Right cardiac atrium (tissue), 5 donors: ENCODE measurements around the gene DNM1L. TPM values are rescaled to one million over a fixed set of nuclear protein-coding genes. Genes with fewer than 3 reads are reported as not detected.

Source experiments
- ATAC-seq, 2 donors: fragments of 200-7000 bp; cut with Tn5 transposase; one replicate each; pipeline versions ENCODE4 v1.8.0 to v1.9.1; 2020; ENCODE audit warnings: moderate library complexity in 2 of 2, mild to moderate bottlenecking in 1 of 2
- DNase-seq, 3 donors: peaks; one replicate each; pipeline ENCODE4 v3.0.0-alpha.2; 2020
- H3K27ac ChIP-seq: one replicate; pipeline ENCODE4 v1.5.1; 2013; ENCODE audit warnings: mild to moderate bottlenecking, low read length, control low read depth, moderate library complexity
- H3K27me3 ChIP-seq: one replicate; pipeline ENCODE4 v1.6.1; 2013; ENCODE audit not compliant: control insufficient read depth, insufficient read depth
- H3K4me1 ChIP-seq: one replicate; pipeline ENCODE4 v1.6.1; 2013; ENCODE audit warnings: low read length; ENCODE audit not compliant: control insufficient read depth, insufficient read depth
- H3K4me3 ChIP-seq: one replicate; pipeline ENCODE4 v1.5.1; 2013; ENCODE audit warnings: low read length, control low read depth
- H3K9me3 ChIP-seq: one replicate; pipeline ENCODE4 v1.6.1; 2013; ENCODE audit warnings: low read length; ENCODE audit not compliant: control insufficient read depth
- WGBS: extraction: QIAGEN DNeasy Blood & Tissue Kit; methylation state at CpG from one replicate; pipeline ENCODE4 v1.1.7; 2013; 5-methylcytosine and 5-hydroxymethylcytosine counted together
- intact Hi-C, 4 donors: fragments of 100-400 bp; cut with DNase I; formaldehyde crosslinking; loops; one replicate each; pipeline versions ENCODE4 v1.11.0 to v1.14.0; 2022 to 2023
- polyA plus RNA-seq: library from polyadenylated mRNA; stranded (reverse); fragments of 200-250 nt; gene quantifications from one replicate; pipeline ENCODE4 v1.2.3, GENCODE V29; 2013
- total RNA-seq, 4 donors: library from RNA; stranded (reverse); fragmentation: NEBNext Ultra II Directional; extraction: Animal tissue kit (Norgen Biotek cat#: 25700); gene quantifications; one replicate each; pipeline ENCODE4 v1.2.1, GENCODE V29; 2021
- donor health status: healthy with polysubstance abuse.
- donor health status: DM: no; HTN: yes; CAD: no.
- donor health status: DM: no; HTN: no; CAD: no.
- donor health status: DM: no; HTN: yes; CAD: no; lungs with severe emphysema.
- donor health status: DM: yes; HTN: yes; CAD: no.

DNM1L gene
- total and polyA plus RNA-seq, 5 donors, result 41.7 to 73.0 (median 61.2) TPM

GRCh38 chr12:32755654-32756475, 76.8 kb downstream of the DNM1L start, which contains the start of gene YARS2:
Gene YARS2 (minus strand): TSS chr12:32755897. CDS start chr12:32755874, 23 bp downstream.
- intact Hi-C loops, result loop anchor here (2.0 to 5.0 kb wide), 4 partner anchors 161 to 1266 kb away; partner anchors contain the start of gene ALG10 (in 2 of the 4)
- Histone ChIP-seq H3K4me1 (no peaks in the 10 kb centered on the region), H3K9me3 (no peaks in the 10 kb centered on the region), H3K4me3 (peak within 1 kb of the TSS; percentile 75), H3K27me3 (no peaks in the 10 kb centered on the region), H3K27ac (peak within 1 kb of the TSS; percentile 76)
- WGBS, result under 1% methylated on average over 39 of the region's 39 CpGs
- DNase-seq (peak; percentile 96 to 98 (median 96)), ATAC-seq (peak; percentile 99)

- ATAC-seq (no peak), DNase-seq (no peak)
- Histone ChIP-seq H3K9me3 (no peaks in the 10 kb centered on the region), H3K27me3 (no peaks in the 10 kb centered on the region), H3K4me1 (no peaks in the 10 kb centered on the region), H3K27ac (no peak overlapping the region), H3K4me3 (no peak overlapping the region)
- intact Hi-C loops, result loop anchor here (2.0 to 5.0 kb wide), 4 partner anchors 161 to 1266 kb away; partner anchors contain the start of gene ALG10 (in 2 of the 4)
- 36% methylated on average over 8 of the region's 8 CpGs for WGBS
Observed at GRCh38 chr12:32756476-32757066, 77.5 kb downstream of the DNM1L start.

DNA sequence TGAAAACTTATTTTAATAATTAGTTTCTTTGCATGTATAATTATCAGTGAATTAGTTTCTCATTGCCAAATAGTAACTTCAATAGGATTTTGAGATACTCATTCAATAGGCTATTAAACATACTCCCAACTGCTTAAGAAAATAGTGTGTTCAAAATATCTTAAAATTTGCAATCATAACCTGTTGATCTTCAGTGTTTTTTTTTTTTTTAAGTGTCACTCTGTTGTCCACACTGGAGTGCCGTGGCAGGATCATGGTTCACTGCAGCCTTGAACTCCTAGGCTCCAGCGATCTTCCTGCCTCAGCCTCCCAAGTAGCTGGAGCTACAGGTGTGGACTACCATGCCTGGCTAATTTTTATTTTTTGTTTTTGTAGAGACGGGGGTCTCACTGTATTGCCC, 78.1 kb downstream of the DNM1L start:
- DNase-seq (no peak), ATAC-seq (no peak)
- intact Hi-C loops, result loop anchor here (2.0 to 5.0 kb wide), 4 partner anchors 160 to 1265 kb away; partner anchors contain the start of gene ALG10 (in 2 of the 4)
- Histone ChIP-seq H3K27me3 (no peaks in the 10 kb centered on the region), H3K27ac (no peak overlapping the region), H3K4me1 (no peaks in the 10 kb centered on the region), H3K4me3 (no peak overlapping the region), H3K9me3 (no peaks in the 10 kb centered on the region)
- WGBS, result 88% methylated on average over 3 of the region's 3 CpGs

GRCh38 chr12:32761716-32762115, 82.6 kb downstream of the DNM1L start:
- no peak for DNase-seq
- no peaks in the 10 kb centered on the region for H3K4me1 ChIP-seq
- H3K4me3 ChIP-seq, result no peak overlapping the region
- intact Hi-C loops, result loop anchor here in 1 of 4 donors (10.0 kb wide), 1 partner anchor 1253 kb away; no protein-coding TSS in a partner anchor
- H3K27me3 ChIP-seq, result no peaks in the 10 kb centered on the region
- no peak overlapping the region for H3K27ac ChIP-seq
- no peaks in the 10 kb centered on the region for H3K9me3 ChIP-seq
- 51% methylated on average over 1 of the region's 1 CpG for WGBS
- no peak for ATAC-seq

DNA sequence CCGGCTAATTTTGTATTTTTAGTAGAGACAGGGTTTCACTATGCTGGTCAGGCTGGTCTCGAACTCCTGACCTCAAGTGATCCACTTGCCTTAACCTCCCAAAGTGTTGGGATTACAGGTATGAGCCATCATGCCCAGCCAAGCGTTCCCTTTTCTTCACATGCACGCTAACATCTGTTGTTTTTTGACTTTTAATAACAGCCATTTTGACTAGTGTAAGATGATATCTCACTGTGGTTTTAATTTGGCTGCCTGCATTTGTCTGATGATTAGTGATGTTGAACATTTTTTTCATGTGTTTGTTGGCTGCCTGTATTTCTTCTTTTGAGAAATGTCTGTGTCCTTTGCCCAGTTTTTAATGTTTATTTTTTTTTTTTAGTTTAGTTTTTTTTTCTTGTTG, 86.8 kb downstream of the DNM1L start:
- DNase-seq, result no peak
- Histone ChIP-seq H3K9me3 (no peaks in the 10 kb centered on the region), H3K27ac (no peak overlapping the region), H3K4me1 (no peaks in the 10 kb centered on the region), H3K4me3 (no peak overlapping the region), H3K27me3 (no peaks in the 10 kb centered on the region)
- no peak for ATAC-seq
- 65% methylated on average over 4 of the region's 4 CpGs for WGBS
- intact Hi-C loops, result loop anchor here in 1 of 4 donors (10.0 kb wide), 1 partner anchor 1249 kb away; no protein-coding TSS in a partner anchor

DNA sequence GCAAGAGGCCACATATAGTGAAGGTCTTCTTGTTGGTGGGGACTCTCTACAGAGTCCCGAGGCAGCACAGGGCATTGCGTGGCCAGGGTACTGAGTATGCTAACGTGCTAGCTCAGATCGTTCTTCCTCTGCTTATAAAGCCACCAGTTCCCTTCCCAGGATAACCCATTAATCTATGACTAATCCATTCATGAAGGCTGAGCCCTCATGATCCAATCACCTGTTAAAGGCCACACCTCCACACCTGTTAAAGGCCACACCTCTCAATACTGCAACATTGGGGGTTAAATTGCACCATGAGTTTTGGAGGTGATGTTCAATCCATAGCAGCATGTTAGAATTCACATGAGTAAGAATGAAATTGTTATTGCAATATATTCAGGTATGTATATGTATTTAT, 89.4 kb downstream of the DNM1L start:
- ATAC-seq (no peak), DNase-seq (no peak)
- no peaks in the 10 kb centered on the region for H3K27me3 ChIP-seq
- H3K9me3 ChIP-seq, result no peaks in the 10 kb centered on the region
- 68% methylated on average over 4 of the region's 4 CpGs for WGBS
- no peaks in the 10 kb centered on the region for H3K4me1 ChIP-seq
- no peak overlapping the region for H3K4me3 ChIP-seq
- no peak overlapping the region for H3K27ac ChIP-seq
- intact Hi-C loops, result loop anchor here in 1 of 4 donors (10.0 kb wide), 1 partner anchor 1246 kb away; no protein-coding TSS in a partner anchor

DNA sequence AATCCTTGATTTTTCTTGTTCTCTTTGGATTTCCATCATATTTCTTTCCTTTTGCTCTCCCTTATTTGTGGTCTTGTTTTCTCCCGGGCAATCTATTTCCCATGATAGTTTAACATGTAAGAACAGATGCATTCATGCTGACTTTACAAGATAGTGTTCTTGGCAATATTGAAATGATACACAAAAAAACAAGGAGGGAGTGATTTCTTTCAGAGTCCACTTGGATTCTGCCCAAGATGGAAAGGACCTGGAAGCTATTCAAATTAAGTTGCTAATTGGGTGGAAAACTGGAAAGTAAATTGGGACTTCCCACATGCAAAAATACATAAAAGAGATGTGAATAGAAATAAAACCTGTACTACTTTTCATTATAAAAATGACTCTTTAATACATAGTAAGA, 91.0 kb downstream of the DNM1L start:
- H3K27ac ChIP-seq, result no peak overlapping the region
- no peaks in the 10 kb centered on the region for H3K27me3 ChIP-seq
- no peak overlapping the region for H3K4me3 ChIP-seq
- DNase-seq (no peak), ATAC-seq (no peak)
- no peaks in the 10 kb centered on the region for H3K9me3 ChIP-seq
- WGBS, result 41% methylated on average over 1 of the region's 1 CpG
- intact Hi-C loops, result no loop called here
- no peaks in the 10 kb centered on the region for H3K4me1 ChIP-seq

GRCh38 chr12:32773691-32774090, 94.6 kb downstream of the DNM1L start:
- no peaks in the 10 kb centered on the region for H3K27me3 ChIP-seq
- no peaks in the 10 kb centered on the region for H3K9me3 ChIP-seq
- no peaks in the 10 kb centered on the region for H3K4me1 ChIP-seq
- DNase-seq, result no peak
- no peak overlapping the region for H3K27ac ChIP-seq
- 44% methylated on average over 6 of the region's 6 CpGs for WGBS
- H3K4me3 ChIP-seq, result no peak overlapping the region
- intact Hi-C loops, result no loop called here
- ATAC-seq, result no peak

DNA sequence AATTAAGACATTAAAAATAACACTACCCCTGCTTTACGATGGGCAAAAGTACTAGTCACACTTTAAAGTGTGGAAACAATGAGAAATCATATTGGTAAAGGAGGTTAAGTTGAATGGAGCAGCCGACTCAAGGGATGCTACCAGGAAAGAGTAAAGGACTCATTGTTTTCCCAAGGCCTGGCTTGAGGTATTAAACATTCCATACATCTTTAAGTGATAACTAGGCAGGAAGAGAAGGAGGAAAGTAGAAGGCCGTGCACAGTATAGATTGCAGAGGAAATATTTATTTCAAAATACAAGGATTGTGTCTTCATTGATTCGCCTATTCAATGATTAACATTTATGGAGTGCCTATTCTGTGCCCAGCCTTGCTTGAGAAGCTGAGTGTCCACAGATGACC, 97.2 kb downstream of the DNM1L start:
- ATAC-seq, result no peak
- intact Hi-C loops, result no loop called here
- no peak for DNase-seq
- no peak overlapping the region for H3K4me3 ChIP-seq
- no peaks in the 10 kb centered on the region for H3K9me3 ChIP-seq
- WGBS, result 78% methylated on average over 4 of the region's 4 CpGs
- H3K4me1 ChIP-seq, result no peaks in the 10 kb centered on the region
- no peaks in the 10 kb centered on the region for H3K27me3 ChIP-seq
- H3K27ac ChIP-seq, result no peak overlapping the region

DNA sequence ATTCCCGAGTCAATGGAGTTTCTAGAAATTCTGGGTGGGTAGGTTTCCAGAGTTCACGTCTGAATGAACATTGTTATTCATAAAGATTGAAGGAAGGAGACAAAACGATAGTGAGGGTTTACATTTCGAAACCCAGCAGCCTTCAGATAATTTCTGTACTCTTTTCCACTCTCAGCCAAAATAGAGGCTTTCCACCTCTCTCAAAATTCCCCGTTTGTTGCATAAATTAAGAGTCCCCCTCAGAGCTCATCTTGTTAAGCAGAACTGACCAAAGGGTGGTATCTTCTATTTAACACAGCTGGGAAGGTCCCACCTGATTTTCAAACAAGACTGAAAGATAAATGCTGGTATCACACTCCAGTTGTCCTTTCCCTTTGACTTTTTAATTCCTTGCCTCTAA, 98.1 kb downstream of the DNM1L start:
- Histone ChIP-seq H3K27ac (no peak overlapping the region), H3K4me3 (no peak overlapping the region), H3K9me3 (no peaks in the 10 kb centered on the region), H3K27me3 (no peaks in the 10 kb centered on the region), H3K4me1 (no peaks in the 10 kb centered on the region)
- WGBS, result 52% methylated on average over 5 of the region's 5 CpGs
- ATAC-seq, result no peak
- intact Hi-C loops, result no loop called here
- DNase-seq, result no peak

GRCh38 chr12:32777691-32778175, 98.6 kb downstream of the DNM1L start:
- H3K9me3 ChIP-seq, result no peaks in the 10 kb centered on the region
- H3K27me3 ChIP-seq, result no peaks in the 10 kb centered on the region
- DNase-seq (no peak), ATAC-seq (peak in 1 of 2 donors; percentile 21)
- H3K27ac ChIP-seq, result no peak overlapping the region
- H3K4me3 ChIP-seq, result no peak overlapping the region
- H3K4me1 ChIP-seq, result no peaks in the 10 kb centered on the region
- 51% methylated on average over 6 of the region's 6 CpGs for WGBS
- intact Hi-C loops, result no loop called here
